ENCODE measurements around the gene CD300C.
"Not testable (repeated sequence)": the region's sequence is repeated elsewhere in the genome, so short reads cannot be mapped to it uniquely, and the experiment has no call there.

The CD300C gene

DNA sequence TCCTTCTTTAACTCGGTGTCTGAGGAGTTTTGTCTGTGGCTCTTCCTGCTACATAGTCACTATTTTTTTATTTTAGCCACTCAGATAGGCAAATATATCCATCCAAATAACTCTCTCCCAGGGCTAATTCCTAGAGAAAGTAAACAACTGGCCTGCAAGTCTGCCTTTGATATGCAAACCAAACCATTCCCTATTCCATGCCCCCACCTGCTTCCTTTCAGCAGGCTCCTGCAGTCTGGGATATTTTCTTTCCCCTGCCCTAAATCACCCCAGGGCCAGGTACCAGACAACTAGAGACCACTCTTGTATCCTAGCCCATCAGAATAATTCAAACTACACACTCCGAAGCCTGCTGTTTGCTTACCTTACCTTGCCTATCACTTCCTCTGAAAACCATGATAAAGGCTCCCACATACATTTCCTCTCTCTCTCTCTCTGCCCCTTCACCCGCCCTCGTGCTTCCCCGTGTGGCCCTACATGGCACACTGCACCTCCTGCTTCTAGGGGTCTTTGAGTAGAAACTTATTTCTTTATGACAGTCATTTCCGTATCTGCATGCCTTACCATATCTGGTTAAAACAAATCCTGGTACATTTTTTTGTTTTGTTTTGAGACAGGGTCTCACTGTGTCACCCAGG, 13.1 kb upstream of the CD300C start:
- no peak for DNase-seq

DNA sequence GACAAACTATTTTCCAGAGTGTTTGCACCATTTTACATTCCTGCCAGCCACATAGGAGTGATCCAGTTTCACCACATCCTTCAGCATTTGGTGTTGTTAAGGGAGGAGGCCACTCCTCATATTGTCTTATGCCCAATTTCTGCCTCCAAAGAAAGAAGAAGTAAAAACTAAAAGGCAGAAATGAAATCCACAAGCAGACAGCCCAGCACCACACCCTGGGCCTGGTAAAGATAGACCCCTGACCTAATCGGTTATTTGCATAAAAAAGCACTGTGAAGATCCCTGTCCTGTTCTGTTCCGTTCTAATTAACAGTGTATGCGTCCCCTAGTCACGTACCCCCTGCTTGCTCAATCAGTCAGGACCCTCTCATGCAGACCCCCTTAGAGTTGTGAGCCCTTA, 12.5 kb upstream of the CD300C start:
- not testable (repeated sequence) for DNase-seq

DNA sequence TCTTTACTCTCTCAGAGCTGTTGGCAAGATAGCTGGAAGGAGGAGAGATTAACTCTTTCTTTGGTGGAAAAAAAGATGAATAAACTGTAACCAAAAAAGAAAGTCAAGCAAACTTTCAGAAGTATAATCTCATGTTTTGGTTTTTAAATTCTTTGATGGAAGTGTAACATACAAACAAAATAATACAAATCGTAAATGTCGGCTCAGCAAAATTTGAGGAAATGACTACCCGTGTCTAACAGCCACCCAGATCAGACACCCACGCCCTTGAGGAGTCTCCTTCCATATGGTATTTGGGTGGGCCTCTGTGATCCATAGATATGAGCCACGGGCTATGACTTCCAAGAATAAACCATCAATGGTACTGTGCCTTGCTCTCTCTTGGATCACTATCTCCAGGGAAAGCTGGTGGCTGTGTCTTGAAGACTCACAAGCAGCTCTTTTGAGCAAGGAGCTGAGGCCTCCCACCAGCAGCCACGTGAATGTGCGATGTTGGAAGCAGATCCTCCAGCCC, 9.6 kb upstream of the CD300C start:
- no peak for DNase-seq

DNA sequence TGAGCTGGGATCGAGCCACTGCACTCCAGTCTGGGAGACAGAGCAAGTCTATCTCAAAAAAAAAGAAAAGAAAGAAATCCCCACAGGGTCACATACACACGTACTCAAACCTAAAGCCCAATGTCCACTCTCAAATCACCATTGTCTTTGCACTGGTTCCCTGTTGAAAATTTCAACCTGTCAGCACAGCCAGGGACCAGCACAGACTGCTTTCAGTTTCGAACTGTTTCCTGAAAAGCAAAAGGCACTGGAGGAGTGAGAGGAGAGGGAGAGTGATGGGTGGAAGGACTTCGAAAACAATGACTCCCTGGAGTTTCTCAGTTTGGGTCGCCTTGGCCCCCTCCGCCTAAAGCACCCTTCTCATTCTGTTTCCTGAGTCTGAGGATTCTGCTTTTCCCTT, 9.0 kb upstream of the CD300C start:
- DNase-seq = no peak

DNA sequence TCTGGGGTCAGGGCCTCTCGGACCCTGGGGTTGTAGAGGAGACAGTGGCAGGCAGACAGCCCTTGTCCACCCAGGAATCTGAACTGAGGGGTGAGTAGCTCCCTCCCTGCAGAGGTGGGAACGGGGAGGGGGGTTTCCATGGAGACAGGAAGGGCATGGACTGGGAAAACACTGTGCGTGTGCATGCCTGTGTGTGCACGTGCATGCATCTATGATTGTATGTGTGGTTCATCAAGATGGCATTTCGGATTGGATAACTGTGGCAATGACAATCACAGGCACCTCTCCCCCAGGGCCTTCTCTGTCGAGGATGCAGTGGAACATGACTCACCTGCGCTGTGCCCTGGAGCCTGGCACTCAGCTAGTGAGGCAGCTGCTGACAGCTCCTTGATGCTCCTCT, 6.1 kb upstream of the CD300C start:
- DNase-seq = no peak

DNA sequence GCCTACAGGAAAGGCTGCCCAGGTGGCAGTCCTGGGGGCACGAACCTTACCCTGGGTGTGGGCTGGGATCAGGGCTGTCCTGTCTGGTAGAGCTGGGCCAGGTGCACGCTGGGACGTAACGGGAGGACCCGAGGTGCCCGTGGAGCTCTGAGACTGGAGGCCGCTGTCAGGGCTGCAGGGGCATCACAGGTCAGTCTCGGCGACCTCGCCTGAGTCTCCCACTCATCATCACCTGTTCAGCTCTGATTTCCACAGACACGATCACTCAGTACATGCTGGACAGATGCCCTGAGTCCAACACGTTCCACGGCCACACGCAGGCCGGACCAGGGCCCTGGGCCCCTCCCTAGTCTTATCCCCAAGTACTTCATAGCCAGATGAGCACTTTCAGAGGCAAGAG, 4.7 kb upstream of the CD300C start:
- DNase-seq = no peak

DNA sequence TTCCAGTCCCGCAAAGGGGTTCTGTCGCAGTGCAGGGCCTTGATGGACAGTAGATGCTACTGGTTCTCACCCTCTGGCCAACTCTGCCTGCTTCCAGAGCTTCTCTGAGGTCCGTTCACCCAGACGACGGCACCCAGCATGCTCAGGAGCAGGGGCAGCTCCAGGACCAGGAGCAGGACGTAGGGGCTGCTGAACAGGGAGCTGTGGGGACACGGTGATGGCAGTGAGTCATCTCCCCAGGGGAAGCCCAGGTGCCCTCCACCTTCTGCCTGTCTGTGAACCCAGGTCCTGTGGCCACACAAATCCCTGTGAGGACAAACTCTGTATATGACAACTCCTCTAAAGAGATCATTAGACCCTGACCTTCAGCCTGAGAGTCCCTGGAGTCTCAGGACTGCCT, 3.4 kb upstream of the CD300C start:
- DNase-seq = no peak

DNA sequence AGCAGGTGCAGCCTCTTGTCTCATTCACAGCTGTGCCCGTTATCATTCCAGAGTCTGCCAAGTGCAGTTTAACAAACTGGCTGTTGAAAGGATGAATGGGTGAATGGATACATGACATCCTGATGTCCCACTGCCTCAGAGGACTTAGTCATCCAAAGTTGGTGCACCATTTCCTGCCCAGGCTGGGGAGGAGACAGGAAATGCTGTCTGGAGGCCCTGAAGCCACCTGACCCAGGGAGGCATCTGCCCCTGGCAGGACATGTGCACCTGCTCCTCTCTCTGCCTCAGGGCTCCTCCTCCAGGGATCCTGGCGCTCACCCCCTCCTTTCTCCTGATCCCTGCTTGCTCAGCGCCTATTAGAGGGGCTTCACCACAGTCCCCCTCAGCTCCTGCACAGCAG, 1.8 kb upstream of the CD300C start:
- DNase-seq = no peak

DNA sequence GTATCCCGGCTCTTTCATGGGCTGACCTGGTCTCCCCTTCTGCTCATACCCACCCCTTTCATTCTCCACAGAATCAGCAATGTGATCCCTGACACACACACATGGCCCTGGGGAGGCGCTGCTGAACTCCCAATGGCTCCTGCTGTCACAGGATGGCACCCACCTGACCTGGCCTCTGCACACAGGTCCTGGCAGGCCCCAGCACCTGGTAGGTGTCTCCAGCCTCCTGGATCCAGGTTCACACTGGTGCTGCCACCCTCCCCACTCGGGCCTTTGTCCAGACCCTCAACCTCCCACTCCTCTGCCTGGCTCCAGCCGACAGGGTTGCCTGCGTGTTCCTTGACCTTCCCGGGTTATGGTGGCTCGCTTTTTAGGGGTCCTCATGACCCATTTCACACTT, 1.3 kb upstream of the CD300C start:
- no peak for DNase-seq

DNA sequence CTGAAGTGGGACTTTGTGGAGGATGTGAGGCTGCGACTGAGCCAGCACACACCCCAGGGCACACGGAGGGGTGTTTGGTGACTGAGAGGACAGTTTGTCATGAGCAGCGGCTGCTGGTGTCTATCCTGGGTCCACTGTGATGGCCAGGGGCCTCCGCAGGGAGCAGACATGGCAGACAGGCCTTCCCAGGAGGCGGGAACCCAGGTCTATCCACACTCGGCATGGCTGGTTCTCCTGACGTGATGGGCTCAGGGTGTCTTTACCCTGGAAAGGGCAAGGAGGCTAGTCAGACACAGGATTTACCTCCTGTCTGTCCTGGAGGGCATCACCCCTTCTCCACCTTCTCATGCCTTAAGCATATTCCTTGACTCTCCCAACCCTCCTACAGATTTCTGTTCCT, 671 bp upstream of the CD300C start:
- no peak for DNase-seq

DNA sequence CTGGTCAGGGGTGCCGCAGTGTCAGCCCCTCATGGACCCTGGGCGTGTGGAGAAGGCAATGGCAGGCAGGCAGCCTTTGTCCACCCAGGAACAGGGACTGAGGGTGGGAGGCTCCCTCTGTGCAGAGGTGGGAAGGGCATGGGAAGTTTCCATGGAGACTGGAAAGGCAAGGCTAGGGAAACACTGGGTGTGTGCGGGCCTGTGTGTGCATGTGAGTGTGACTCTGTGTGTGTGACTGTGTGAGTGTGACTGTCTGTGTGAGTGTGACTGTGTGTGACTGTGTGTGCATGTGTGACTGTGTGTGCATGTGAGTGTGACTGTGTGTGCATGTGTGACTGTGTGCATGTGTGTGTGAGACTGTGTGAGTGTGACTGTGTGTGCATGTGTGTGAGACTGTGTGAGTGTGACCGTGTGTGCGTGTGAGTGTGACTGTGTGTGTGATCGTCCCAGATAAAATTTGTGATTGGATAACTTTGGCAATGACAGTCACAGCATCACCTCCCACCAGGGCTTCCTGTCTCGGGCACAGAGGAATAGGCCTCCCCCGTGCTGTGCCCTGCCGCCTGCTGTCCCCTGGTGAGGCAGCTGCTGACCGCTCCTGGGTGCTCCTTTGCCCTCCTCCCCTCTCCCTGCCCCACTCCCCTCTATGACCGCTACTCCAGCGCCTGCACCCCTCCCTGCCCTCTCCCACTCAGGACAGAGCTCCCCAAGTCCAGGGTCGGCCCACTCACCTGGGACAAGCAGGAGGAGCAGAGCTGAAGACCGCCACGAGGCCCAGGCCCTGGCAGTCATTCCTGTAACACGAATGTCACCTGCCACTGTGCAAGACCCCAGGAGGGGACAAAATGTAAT, 698 bp downstream of the CD300C start:
- no peak for DNase-seq

DNA sequence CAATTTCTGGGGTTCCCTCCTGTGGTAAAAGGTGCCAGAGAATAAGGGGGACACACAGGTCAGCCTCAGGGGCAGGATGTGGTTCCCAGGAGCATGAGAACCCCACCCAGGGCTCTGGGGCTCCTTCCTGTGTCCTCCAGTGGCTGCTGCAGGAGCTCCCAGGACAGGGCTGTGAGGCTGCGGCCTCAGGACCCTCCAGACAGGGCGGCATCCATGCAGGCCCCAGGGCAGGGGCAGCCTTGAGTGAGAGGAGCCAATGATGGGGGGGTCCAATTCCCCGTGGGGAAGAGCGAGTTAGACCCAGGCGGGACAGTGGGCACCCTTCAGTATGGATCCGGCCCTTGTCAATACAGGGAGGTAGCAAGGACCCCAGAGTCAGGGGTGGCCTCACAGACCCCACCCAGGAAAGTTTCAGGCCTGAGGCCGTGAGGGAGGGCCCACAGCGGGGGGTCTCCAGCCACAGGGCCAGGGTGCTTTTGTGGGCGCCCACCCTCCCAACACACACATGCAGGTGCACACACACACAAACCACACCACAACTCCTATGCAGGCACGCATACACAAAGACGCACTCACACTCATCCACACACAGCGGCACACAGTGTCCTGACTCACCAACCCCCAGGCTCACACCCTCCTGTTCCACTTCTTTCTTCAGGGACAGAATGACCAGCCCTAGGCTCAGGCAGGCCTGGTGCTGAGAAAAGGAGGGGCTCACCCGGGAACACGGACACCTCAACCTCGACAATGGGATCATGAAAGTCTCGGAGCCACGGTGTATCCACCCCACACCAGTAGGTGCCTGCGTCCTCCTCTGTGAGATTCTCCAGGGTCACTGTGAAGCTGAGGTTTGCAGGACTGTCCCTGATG, 1.8 kb downstream of the CD300C start:
- no peak for DNase-seq

DNA sequence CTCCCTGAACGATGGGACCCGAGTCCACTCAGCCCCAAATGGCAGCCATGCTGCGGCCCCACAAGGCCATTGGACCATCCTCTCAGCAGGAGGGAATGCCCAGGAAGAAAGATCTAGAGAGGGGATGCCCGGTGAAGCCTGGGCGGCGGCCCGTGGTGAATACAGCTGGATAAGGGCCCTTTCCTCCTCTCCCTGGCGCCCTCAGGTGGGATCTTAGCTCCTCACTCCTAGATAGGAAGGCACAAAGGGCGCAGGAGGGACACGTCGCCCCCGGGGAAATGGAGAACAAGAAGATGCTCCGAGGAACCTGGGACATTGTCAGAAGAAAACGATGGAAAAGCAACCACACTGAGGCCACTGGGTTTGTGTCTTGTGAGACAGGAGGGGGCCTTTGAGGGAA, 2.5 kb downstream of the CD300C start:
- DNase-seq = no peak

DNA sequence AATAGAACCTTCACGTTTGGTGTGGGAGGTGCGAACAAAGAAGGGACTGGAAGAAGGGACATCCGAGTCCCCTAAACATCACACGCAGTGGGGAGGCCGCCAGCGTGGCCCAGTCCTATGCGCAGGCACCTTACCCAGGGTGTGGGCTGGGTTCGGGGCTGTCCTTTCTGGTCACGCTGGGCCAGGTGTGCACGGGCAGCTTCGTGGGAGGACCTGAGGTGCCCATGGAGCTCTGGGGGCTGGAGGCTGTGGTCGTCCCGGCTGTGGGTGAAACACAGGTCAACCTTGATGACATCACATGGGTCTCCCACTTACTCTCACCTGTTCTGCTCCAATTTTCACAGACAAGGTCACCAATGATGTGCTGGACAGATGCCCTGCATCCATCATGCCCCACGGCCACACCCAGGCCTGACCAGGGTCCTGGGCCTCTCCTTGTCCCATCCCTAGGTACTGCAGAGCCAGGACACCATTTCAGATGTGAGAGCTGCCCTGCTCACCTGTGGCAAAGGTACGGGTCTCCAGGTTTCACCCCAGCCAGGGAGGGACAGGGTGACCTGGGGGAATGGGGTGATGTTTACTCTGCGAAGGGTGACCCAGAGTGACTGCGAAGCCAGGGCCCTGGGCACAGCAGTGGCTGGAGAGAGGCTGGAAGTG, 3.1 kb downstream of the CD300C start:
- no peak for DNase-seq

DNA sequence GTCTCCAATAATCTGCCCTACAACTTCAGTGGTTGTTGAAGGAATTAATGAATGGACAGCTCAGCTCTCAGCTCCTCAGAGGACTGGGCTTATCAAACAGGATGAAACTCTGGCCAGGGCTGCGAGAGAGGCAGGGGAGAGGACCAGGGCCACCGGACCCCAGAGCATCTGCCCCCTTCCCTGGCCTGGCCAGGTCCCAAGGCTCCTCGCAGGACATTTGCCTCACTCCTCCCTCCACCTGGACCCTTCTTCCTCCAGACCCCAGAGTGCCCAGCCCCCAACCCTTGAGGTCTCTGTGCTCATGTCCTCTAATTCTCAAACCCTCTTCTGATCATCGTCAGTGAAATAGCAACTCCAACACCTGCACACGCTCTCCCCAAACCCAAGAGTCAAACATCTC, 3.7 kb downstream of the CD300C start:
- DNase-seq = no peak

DNA sequence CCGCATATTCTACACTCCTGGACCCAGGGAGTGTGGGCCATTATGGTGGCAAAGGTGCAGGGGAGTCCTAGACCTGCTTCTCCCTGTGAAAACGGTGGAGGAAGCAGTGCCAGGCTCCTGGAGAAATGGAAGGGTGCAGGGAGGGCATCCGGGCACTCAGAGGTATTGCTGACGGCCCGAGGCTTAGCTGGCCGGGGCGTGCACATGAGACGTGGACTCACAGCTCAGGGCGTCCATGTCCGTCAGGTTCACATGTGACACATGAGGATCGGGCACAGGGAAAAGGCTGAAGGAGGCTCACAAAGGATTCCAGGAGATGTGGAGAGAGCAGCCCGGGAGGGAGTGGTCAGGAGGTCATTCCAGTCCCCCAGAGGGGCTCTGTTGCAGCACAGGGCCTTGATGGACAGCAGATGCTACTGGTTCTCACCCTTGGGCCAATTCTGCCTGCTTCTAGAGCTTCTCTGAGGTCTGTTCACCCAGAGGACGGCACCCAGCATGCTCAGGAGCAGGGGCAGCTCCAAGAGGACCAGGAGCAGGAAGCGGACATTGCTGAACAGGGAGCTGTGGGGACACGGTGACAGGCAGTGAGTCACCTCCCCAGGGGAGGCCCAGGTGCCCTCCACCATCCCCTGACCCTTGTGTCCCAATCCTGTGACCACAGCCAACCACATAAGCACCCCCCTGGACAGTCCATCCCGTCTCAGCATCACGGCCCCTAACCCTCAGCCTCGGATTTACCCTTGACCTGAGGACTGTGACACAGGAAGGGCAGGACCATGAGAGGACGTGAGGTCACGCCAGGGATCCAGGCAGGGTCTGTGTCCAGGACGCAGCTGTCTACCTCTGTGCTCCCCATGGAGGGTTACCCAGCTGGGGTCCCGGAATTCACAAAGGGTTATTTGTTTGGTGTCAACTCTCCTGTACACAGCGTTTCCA, 4.5 kb downstream of the CD300C start:
- no peak for DNase-seq

DNA sequence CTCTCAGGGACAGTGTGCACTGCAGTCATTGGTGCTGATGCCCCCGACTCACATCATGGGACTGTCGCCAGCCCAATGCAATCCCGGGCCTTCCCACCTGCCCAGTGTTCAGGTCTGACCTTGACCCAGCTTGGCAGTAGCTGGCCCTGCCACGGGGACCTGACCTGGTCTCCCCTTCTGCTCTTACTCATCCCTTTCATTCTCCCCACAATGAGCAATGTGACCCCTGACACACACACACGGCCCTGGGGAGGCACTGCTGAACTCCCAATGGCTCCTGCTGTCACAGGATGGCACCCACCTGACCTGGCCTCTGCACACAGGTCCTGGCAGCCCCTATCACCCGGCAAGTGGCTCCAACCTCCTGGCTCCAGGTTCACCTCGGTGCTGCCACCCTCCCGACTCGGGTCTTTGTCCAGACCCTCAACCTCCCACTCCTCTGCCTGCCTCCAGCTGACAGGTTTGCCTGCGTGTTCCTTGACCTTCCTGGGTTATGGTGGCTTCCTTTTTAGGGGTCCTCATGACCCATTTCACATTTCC, 6.6 kb downstream of the CD300C start:
- no peak for DNase-seq

DNA sequence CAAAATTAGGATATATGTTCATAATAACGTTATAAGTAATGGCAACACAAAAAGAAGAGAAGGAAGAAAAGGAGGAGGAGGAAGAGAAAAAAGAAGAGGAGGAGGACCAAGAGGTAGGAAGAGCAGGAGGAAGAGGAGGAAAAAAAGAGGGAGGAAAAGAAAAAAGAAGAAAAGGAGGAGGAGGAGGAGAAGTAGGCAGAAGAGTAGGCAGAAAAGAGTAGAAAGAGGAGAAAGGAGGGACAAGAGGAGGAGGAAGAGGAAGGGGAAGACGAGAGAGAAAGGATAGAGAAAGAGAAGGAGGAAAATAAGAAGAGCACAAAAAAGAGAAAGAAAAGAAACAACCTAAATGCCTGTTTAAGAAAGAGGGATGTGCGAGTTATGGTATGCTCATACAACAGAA, 9.0 kb downstream of the CD300C start:
- DNase-seq = no peak

DNA sequence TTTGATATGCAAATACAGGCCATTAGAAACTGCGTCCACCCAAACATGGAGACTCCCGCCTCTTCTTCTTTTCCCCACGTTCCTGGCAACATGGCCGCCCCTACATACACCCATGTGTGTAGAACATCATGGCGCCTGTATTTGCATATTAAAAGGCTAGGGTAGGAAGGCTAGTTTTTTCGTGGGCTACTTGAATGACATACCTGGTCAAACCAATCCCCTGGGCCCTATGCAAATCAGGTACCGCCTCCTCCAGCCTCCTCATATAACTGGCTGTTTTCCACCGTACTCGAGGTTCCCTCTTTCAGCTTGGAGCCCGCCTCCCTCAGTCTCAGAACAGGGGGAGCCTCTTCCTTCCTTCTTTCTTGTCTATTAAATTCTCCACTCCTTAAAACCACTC, 13.8 kb downstream of the CD300C start:
- no peak for DNase-seq

DNA sequence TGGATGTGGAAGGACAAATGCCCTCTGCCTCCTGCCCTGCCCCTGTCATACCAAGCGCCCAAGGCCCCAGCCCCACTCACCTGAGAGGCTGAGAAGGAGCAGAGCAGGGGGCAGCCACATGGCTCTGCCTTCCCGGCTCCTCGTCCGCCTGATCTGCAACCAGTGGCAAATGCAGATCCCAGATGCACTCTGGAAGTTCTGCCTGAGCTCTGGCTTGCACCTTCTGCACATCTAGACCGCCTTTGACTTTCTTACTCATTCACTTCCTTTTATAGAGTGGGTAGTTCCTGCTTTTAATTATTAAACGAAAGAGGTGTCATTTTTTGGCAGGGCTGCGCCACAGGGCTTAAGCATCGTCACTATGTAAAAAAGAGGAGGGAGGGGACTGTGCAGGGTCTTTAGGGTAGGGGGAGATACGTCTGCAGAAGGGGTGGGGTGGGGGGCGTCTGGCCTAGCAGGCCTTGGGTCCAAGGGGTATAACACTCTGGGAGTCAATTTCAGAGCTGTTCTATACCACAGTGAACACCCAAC, 14.6 kb downstream of the CD300C start, which contains the start of gene CD300LB:
TSS of gene CD300LB (minus strand) at position 245 of the 531 bp plus-strand sequence. CDS start at position 120, 125 bp downstream.
- DNase-seq = no peak

DNA sequence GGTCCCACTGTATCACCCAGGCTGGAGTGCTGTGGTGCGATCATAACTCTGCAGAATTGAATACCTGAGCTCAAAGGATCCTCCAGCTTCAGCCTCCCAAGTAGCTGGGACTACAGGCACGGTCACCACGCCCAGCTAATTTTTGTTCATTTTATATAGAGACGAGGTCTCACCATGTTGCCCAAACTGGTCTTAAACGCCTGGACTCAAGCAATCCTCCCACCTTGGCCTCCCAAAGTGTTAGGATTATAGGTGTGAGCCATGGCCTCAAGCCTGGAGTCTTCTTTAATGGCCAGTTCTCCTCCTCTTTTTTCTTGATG, 15.1 kb downstream of the CD300C start:
- no peak for DNase-seq
